Activated CD4-positive, CD25-positive, alpha-beta regulatory T cell treated with anti-CD3 and anti-CD28 coated beads, Interleukin-2, amount 50 U/mL, for 72 hours (primary cell): Measurements from ENCODE around the gene KLHL9.
"Not testable (repeated sequence)": the region's sequence is repeated elsewhere in the genome, so short reads cannot be mapped to it uniquely, and the experiment has no call there.

Source experiments
- DNase-seq: peaks from one replicate; pipeline ENCODE4 v3.0.0; 2021

The KLHL9 gene

DNA sequence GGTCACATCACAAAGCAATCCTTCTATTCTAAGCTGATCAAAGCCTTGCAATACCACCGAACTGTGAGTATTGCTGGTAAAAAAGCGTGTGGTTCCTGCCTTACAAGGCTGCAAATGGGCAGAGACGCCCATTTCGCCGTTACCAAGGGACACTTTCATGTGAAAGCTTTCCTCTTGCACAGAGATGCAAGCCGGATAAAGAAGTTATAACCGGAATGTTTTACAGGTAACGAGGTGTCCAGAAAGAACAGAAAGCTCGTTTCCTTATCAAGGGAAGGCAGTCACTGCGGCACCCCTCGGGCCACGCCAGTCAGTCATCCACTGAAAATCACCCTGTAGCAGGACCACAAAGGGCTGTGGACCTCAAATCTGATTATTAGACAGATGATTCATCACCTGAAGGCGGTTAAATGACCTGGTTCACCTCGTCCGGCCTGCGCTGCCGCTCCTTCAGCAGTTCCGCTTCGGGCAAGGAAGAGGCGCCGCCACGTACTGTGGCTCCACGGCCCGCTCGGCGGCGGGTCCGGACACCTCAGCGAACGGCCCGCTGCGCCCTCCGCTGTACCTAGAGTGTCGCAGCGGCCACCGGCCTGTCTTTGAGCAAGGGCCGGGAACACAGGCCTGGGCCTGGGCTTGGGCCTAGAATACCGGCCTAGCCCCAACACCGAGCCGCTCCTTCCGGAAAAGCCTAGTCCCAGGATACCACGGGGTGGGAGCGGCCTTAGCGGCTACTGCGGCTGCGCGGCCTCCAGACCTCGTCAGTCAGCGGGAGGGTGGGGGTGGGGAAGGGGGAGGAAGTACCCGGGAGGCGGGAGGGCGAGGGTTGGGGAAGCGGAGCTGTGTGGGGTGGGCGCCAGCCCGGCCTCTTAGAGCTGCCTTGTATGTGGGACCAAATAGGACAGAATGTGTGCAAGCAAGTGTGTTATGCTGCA is at the start of gene KLHL9:
TSS of gene KLHL9 (minus strand) at position 704 of the 932 bp plus-strand sequence. CDS start at position 159, 545 bp downstream.
- DNase-seq: peak; percentile 85

DNA sequence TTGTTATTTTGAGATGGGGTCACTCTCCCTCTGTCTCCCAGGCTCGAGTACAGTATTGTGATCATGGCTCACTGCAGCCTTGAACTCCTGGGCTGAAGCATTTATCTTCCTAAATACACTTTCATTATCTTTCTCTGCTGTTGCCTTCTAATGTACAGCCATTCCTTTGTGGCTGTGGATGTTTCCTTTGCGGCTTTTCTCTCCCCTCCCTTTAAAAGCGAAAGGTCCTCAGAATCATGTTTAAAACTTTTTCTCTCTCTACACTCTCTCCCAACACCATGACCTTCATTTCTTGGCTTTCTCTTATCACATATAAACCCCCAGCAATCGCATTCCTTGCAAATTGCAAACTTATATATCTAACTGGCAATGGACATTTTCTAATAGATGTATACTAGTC is 48.4 kb upstream of the KLHL9 start:
- no peak for DNase-seq

DNA sequence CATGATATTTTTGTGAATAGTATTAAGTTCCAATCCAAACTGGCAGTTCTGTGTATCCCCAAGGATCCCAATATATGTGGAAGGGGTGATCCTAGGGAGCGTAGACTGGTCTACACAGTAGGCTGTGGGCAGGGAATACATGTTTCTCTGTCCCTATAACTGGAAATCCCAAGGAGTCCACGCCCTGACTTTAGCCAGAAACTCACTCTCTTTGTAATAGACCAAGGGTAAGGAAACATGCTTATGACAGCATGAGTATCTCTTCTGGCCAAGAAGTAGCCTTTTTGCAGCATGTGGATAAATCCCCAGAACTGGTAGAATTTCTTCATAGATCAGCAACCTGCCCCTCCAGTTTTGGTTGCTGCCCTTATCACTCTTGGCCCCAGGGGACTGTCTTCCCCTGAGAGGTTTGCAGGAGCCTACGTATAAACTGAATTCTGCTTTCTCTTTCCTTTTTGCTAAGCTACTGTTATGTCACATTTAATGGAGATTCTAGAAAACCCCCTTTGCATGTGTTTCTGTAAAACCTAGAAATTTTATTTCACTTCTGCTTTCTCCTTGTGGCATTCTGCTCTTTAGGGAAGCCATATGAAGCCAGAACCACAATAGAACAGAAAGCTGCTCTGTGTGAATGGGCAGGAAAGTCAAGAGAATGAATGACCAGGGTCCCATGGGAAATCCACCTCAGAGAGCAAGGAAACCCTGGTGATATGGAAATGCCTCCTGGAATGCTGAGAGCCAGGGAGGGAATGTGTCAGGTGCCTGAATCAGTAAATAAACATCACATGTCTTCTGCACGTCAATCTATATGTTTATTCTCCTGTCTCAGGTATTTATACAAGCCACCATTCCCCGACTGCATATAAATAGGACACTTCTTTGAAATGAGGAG is 46.5 kb upstream of the KLHL9 start:
- DNase-seq: no peak

- DNase-seq: not testable (repeated sequence)
These were observed 36.3 kb upstream of the KLHL9 start for GRCh38 chr9:21371467-21371866.

DNA sequence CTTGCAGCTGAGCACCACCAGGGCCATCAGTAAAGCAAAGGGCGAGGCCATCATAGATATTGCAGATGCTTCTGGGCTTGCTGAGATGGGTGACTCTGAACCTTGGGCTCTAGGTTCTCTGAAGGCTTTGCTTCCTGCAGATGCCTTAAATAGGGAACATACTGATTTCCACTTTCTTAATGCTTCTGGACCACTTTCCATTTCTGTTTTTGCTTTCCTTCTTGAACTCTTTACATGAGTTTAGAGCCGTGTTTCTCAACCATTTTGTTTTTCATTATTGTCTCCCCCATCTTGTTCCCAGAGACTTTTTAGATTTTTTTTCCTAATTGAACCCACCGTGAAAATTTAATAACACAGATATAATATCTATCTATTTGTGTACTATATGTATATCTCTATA is 32.8 kb upstream of the KLHL9 start, which contains the start of gene IFNA13:
TSS of gene IFNA13 (minus strand) at position 101 of the 400 bp plus-strand sequence. CDS start at position 54, 47 bp downstream.
- no peak for DNase-seq

DNA sequence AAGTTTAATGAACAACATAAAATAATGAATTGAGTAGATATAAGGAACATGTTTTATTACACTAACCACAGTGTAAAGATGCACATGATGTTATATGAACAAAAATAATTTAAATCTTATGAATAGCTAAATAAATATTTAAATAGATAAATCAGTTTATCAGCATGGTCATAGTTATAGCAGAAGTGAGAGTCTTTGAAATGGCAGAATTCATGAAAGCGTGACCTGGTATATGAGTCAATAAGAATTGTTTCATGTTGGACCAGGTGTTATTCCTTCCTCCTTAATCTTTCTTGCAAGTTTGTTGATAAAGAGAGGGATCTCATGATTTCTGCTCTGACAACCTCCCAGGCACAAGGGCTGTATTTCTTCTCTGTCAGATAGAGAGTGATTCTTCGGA is 32.0 kb upstream of the KLHL9 start:
- DNase-seq: not testable (repeated sequence)

GRCh38 chr9:21362287-21362686 is 27.1 kb upstream of the KLHL9 start:
- no peak for DNase-seq

DNA sequence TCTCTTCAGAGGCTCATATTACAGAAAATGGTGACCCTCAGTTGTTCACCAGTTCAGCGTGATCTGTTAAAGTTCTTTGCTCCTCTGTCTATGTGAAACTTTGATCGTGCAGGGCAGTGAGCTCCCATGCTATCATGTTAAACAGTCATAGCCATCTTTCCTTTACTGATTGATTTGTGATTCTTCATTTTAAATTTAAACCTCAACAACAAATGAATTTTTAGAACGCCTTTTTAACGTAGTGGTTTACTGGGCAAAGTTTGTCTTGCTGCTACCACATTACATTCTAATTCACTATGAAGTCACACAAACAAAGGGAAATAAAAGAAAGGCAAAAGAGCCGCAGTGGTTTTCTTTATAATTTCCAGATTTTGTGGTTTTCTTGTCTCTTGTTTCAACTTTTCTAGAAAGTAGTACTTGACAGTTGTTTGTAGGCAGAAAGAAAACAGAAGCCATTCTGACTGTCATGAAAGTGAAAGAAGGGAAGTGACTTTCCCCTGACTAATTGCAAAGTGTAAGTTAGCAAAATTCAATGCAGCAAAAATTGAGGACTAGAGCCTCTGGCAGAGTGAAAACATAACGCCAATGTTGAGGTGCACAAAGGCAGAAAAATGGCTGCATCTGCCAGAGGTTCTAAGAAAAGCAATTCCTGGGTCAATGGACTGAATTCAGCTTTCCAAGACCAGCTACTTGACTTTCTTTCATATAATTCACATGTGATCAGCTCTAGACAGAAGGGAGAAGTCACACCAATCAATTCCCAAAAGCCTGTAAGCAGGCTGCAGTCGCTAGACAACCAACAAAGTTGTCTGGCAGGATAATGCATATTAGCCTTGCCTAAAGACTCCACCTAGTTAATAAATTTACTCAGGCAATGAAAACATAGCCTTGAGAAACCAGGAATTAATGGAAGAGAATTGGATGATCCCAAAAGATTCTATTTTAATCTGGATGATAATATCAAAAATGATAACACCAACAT is 22.6 kb upstream of the KLHL9 start:
- DNase-seq: no peak

- no peak for DNase-seq
These were observed 15.6 kb upstream of the KLHL9 start, which contains the start of gene IFNA6 for GRCh38 chr9:21350787-21351186. IFNA6 (minus strand) TSS chr9:21350887; CDS start chr9:21350887, 0 bp downstream.

DNA sequence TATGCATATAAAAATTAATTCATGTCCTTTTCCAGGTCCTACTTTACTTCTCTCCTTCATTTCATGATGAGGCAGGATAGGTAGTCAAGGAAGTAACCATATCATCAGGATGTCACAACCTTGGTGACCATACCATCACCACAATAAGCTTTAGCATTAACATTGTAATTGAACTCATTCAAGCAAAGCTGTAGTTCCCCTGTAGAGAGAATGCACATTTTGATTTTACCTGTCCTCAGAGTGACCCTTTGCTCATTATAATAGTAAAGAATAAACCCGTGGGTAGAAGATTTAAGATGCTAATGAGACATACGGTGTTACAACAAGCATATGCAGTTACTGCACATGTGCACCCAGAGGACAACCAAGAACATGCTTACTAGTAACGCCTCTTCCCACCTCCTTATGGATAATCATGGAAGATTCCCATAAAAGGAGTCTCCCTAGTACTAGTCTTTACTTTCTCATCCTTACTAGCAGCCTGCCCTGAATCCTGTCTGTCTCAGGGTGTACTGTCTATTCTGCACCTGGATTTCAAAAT is 13.3 kb upstream of the KLHL9 start:
- DNase-seq: no peak

GRCh38 chr9:21340735-21341134 is 5.5 kb upstream of the KLHL9 start:
- no peak for DNase-seq

DNA sequence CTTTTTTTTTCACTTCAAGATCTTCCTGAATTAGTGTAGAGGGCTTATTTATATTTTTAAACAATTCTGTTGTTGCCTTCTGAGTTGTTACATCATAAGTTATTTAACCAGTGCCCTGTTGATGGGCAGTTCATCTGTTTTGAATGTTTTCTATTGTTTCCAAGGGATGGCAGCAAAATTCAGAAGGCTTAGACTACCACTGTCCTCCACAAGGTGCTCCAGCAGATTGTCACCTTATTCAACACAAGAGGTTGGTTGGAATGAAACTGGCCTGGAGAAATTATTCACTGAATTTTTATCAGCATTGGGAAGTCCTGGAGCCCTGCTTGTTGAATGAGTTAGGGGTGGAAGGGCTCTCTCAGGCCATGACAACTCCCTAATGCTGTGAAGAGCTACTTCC is 1.3 kb upstream of the KLHL9 start:
- DNase-seq: no peak

GRCh38 chr9:21333226-21333625 is 2.0 kb downstream of the KLHL9 start:
- DNase-seq: no peak

- DNase-seq: no peak
These were observed 3.4 kb downstream of the KLHL9 start for GRCh38 chr9:21331676-21332402.

DNA sequence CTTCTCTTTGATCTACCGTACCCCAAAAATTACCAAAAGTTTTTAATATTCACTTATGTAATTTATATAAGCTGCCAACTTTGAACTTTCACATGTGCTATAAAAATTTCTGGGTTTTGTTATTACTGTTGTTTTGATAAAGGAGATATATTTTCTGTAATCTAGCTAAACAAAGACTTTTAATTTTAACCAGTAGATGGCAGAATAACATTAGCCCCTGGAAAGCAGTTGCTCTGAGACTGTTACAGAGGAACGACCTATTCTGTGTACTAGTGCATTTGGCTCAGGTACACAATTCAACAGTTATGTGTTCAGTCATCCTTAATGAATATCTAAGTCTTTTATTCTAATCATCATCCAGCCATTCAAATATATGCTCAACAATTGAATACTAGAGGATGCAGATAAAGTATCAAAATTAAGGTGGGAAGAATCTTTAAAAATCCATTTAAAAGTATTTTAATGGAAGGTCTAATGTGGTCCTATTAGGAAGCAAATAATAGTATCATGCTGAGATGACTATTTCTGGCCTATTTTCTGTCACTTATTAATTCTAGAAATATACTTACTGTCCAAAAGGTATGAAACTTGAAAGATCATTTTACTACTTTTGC is 8.6 kb downstream of the KLHL9 start:
- no peak for DNase-seq

DNA sequence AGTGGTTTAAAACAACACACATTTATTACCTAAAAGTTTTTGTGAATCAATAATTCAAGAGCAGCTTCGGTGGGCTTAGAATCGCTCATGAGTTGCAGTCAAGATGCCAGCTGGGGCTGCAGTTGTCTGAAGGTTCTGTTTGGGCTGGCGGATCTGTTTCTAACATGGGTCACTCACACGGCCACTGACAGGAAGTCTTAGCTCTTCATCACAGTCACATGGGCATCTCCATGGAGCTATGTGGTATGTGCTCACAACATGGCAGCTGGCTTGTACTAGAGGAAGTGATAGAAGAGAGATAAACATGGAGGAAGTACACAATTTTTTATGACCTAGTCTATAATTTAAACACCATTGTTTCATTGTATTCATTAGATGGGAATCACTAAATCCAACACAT is 11.2 kb downstream of the KLHL9 start:
- no peak for DNase-seq

DNA sequence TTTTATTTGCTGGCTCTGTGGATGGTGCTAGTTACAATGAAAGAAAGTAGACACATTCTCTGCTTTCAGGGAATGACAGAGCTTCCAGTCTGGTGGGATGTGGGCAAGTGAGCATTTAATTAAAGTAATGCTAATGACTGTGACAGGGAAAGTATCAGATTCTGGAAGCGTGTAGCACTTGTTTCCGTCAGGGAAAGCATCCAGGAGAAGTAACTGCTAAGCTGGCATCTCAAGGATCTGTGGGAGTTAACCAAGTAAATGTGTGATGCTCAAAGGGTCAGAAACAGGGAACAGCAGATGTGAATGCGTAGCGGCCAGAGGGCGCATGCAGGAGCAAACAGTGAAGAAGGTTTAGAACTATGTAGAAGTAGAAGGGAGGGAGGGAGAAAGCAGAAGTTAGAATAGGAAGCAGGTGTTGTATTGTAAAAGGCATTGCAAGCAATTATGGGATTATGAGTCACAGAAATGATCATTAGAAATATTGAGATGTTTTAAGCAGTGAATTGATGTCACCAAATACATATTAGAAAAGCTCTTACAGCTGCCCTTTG is 12.2 kb downstream of the KLHL9 start:
- no peak for DNase-seq

DNA sequence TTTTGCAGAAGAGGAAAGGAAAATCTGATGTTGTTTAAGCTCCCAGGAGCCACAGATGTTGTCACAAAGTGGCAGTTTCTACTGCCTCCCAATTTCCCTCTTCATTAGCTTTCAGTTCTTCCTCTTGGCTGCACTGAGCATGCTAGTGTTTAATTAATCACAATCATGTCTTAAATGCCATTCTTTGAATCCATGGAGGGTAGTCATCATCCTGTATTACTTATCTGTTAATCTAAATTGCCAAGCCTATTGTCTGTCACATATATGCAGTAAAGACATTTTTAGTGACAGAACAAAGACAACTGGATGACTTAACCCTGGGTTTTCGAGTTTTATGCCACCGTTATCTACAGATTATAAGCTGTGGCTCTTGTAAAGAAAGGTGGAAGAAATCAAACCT is 14.7 kb downstream of the KLHL9 start:
- no peak for DNase-seq

GRCh38 chr9:21317956-21318923 is 17.0 kb downstream of the KLHL9 start:
- DNase-seq: no peak
